Measurements from ENCODE around the gene ATP5ME. TPM values are rescaled to one million over a fixed set of nuclear protein-coding genes. Genes with fewer than 3 reads are reported as not detected.

The ATP5ME gene
- total RNA-seq, 2 experiments from 2014 or later, result 109 to 126 TPM

DNA sequence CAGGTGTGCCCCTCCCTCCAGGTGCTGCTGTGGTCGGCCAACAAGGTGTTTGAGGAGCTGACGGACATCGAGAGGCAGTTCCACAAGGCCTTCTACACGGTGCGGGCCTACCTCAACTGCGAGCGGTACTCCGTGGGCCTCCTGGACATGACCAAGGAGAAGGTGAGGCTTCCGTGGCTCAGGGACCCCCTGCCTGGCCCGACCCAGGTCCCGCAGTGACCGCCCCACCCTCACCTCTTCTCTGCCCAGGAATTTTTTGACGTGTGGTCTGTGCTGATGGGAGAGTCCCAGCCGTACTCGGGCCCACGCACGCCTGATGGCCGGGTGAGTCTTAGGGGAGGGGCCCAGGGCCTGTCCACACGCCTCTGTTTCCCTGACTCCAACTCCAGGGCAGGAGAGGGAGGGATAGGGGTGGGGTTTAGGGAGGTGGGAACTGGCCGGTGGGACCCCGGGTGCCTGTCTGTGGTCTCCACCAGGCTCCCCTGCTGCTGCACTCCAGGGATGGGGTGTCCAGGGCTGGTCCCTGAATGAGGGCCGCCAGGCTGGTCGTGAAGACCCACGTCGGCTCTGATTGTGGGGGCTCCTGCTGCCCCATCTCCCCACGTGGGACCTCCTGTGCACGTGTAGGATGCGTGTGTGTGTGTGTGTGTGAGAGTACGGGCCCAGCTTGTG, 20.1 kb downstream of the ATP5ME start:
- no peak for ATAC-seq (ENCODE audit: poor library complexity)

DNA sequence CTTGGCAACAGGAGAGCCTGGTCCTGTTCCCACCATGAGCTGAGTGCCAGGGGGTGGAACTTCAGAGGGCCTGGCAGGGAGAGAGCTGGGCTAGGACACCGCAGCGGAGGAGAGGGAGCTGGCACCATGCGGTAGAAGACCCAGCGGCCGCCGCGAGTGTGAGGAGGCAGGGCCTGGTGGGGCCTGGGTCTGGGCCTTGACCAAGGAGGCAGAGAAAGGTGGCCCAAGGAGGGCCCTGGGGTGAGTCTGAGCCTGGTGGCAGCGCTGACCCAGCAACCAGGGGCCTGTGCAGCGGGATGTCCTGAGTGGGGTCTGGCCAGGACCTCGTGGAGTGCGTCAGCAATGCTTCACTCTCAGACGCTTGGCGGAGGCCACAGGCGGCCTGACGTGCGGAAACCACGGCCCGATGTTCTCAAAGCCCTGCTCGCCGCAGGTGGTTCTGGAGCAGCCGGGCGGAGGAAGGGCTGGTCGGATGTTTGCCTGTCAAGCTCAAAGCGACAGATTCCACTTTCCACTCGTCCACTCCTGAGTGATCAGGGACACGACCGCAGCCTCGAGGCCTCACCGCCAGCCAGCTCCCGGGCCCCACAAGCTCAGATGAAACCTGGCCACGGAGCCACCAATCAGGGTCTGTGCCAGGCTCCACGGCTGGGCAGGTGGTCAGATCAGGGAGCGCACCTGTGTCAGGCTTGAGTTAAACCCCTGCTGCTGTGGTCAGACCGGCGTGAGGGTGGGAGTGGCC, 20.8 kb downstream of the ATP5ME start:
- DNase-seq (no peak), ATAC-seq (ENCODE audit: poor library complexity) (no peak)
- no peaks in the 10 kb centered on the region for H3K4me1 Mint-ChIP-seq (ENCODE audit: low read depth)
- CTCF ChIA-PET, result no interaction called here
- H3K4me3 Mint-ChIP-seq, result no peak overlapping the region
- intact Hi-C loops (cut with DNase I, micrococcal nuclease), result no loop called here
- H3K27ac Mint-ChIP-seq, result no peak overlapping the region
- H3K4me1 ChIP-seq (ENCODE audit: insufficient read depth, low read length), result no peaks in the 10 kb centered on the region
- no peak overlapping the region for H3K4me3 ChIP-seq (ENCODE audit: low read length)
- peaks cover 0 to 12% of the 10 kb centered on the region in 2 experiments for H3K9me3 ChIP-seq (ENCODE audit: control insufficient read depth in 1 of 2, insufficient read depth in 1 of 2, low read length in 2 of 2)
- H3K36me3 ChIP-seq (ENCODE audit: insufficient read depth, low read length), result no peaks in the 10 kb centered on the region
- TF ChIP-seq, protein P1, sequence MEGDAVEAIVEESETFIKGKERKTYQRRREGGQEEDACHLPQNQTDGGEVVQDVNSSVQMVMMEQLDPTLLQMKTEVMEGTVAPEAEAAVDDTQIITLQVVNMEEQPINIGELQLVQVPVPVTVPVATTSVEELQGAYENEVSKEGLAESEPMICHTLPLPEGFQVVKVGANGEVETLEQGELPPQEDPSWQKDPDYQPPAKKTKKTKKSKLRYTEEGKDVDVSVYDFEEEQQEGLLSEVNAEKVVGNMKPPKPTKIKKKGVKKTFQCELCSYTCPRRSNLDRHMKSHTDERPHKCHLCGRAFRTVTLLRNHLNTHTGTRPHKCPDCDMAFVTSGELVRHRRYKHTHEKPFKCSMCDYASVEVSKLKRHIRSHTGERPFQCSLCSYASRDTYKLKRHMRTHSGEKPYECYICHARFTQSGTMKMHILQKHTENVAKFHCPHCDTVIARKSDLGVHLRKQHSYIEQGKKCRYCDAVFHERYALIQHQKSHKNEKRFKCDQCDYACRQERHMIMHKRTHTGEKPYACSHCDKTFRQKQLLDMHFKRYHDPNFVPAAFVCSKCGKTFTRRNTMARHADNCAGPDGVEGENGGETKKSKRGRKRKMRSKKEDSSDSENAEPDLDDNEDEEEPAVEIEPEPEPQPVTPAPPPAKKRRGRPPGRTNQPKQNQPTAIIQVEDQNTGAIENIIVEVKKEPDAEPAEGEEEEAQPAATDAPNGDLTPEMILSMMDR (IDR thresholded peaks at IDR 0.05), result no peak
- peaks cover 4 to 12% of the 10 kb centered on the region in 2 experiments for H3K27me3 ChIP-seq (ENCODE audit: control insufficient read depth in 1 of 2, insufficient read depth in 2 of 2, low read length in 2 of 2)
- POLR2A ChIA-PET, result no interaction called here
- no peak overlapping the region for H3K27ac ChIP-seq (ENCODE audit: low read depth in 1 of 2, low read length in 2 of 2)
- no peaks in the 10 kb centered on the region for H3K9me3 Mint-ChIP-seq
- H3K36me3 Mint-ChIP-seq (ENCODE audit: low read depth), result no peaks in the 10 kb centered on the region
- H3K27me3 Mint-ChIP-seq, result peaks cover 10% of the 10 kb centered on the region

More for the DNA sequence above, 20.1 kb downstream of the ATP5ME start:
- peaks cover 10% of the 10 kb centered on the region for H3K27me3 Mint-ChIP-seq
- no peaks in the 10 kb centered on the region for H3K4me1 Mint-ChIP-seq (ENCODE audit: low read depth)
- Histone ChIP-seq H3K36me3 (ENCODE audit: insufficient read depth, low read length) (no peaks in the 10 kb centered on the region), H3K27ac (ENCODE audit: low read depth in 1 of 2, low read length in 2 of 2) (no peak overlapping the region), H3K4me3 (ENCODE audit: low read length) (no peak overlapping the region), H3K27me3 (ENCODE audit: control insufficient read depth in 1 of 2, insufficient read depth in 2 of 2, low read length in 2 of 2) (peaks cover 4 to 12% of the 10 kb centered on the region in 2 experiments), H3K9me3 (ENCODE audit: control insufficient read depth in 1 of 2, insufficient read depth in 1 of 2, low read length in 2 of 2) (peaks cover 0 to 12% of the 10 kb centered on the region in 2 experiments), H3K4me1 (ENCODE audit: insufficient read depth, low read length) (no peaks in the 10 kb centered on the region)
- H3K27ac Mint-ChIP-seq, result no peak overlapping the region
- TF ChIP-seq, protein P1 (IDR thresholded peaks at IDR 0.05), result no peak
- intact Hi-C loops (cut with DNase I, micrococcal nuclease), result no loop called here
- no peaks in the 10 kb centered on the region for H3K9me3 Mint-ChIP-seq
- DNase-seq, result no peak
- no peak overlapping the region for H3K4me3 Mint-ChIP-seq
- no peaks in the 10 kb centered on the region for H3K36me3 Mint-ChIP-seq (ENCODE audit: low read depth)
- ChIA-PET POLR2A (no interaction called here), CTCF (no interaction called here)

DNA sequence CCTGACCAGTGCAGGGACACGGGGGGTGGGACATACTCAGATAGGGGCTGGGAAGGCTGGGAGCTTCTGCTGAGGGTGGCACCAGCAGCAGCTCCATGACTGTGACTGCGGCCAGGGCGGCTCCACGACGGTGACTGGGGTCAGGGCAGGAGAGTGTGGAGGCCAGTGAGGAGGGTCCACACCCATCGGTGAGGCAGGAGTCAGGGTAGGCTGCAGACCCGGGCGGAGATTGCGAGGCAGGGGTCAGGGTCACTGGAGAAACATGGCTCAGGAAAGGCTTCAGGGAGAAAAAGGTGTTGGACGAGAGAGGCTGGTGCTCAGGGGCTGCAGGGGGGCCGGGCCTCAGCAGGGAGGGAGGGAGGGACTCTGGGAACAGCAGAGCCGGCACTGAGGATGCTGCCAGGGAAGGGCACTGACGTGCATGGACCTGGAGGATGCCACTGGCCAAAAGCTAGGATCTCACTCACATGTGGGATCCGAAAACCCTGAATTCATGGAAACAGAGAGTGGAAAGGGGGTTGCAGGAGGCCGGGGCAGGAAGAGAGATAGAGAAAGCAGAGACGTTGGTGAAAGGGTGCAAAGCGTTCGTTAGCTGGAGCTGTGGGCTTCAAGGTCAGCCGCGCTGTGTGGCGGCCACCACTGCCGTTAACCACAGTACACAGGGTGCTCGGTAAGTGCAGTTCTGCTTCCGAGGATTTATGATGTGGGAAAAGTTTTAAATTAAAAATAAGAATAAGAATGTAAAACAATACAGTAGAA, 22.0 kb downstream of the ATP5ME start:
- Mint-ChIP-seq H3K9me3 (no peaks in the 10 kb centered on the region), H3K4me3 (no peak overlapping the region), H3K36me3 (ENCODE audit: low read depth) (no peaks in the 10 kb centered on the region), H3K4me1 (ENCODE audit: low read depth) (no peaks in the 10 kb centered on the region), H3K27ac (no peak overlapping the region), H3K27me3 (peaks cover 10% of the 10 kb centered on the region)
- ChIA-PET POLR2A (no interaction called here), CTCF (no interaction called here)
- Histone ChIP-seq H3K36me3 (ENCODE audit: insufficient read depth, low read length) (no peaks in the 10 kb centered on the region), H3K4me3 (ENCODE audit: low read length) (no peak overlapping the region), H3K4me1 (ENCODE audit: insufficient read depth, low read length) (no peaks in the 10 kb centered on the region), H3K27ac (ENCODE audit: low read depth in 1 of 2, low read length in 2 of 2) (no peak overlapping the region), H3K9me3 (ENCODE audit: control insufficient read depth in 1 of 2, insufficient read depth in 1 of 2, low read length in 2 of 2) (peaks cover 0 to 18% of the 10 kb centered on the region in 2 experiments), H3K27me3 (ENCODE audit: control insufficient read depth in 1 of 2, insufficient read depth in 2 of 2, low read length in 2 of 2) (peaks cover 4 to 12% of the 10 kb centered on the region in 2 experiments)
- intact Hi-C loops (cut with DNase I, micrococcal nuclease), result no loop called here
- TF ChIP-seq, protein P1 (IDR thresholded peaks at IDR 0.05), result no peak
- DNase-seq (no peak), ATAC-seq (ENCODE audit: poor library complexity) (no peak)
